Neural crest cell (in vitro differentiated cells): ENCODE measurements around the gene PECR. TPM values are rescaled to one million over a fixed set of nuclear protein-coding genes. Genes with fewer than 3 reads are reported as not detected.

Experiments used
- DNase-seq: peaks from one replicate; pipeline ENCODE4 v3.0.0; 2021; ENCODE audit warnings: low read depth, mixed read lengths, low spot score
- H3K27ac Mint-ChIP-seq: one replicate; pipeline ENCODE4 v1.8.0; 2021; ENCODE audit warnings: mild to moderate bottlenecking, mixed read lengths; ENCODE audit not compliant: unreplicated experiment
- H3K27me3 Mint-ChIP-seq: 2 replicates; pipeline ENCODE4 v1.8.0; 2021; ENCODE audit warnings: low read depth, mild to moderate bottlenecking, mixed read lengths
- H3K36me3 Mint-ChIP-seq: 2 replicates; pipeline ENCODE4 v1.8.0; 2021; ENCODE audit warnings: low read depth, mild to moderate bottlenecking, mixed read lengths
- H3K4me1 Mint-ChIP-seq: 2 replicates; pipeline ENCODE4 v1.8.0; 2021; ENCODE audit warnings: mixed read lengths
- H3K4me3 Mint-ChIP-seq: one replicate; pipeline ENCODE4 v1.8.0; 2021; ENCODE audit warnings: mild to moderate bottlenecking, mixed read lengths
- H3K9me3 Mint-ChIP-seq: 2 replicates; pipeline ENCODE4 v1.8.0; 2021; ENCODE audit warnings: mixed read lengths
- CTCF ChIP-seq: fragments of 200-600 bp; sonication (generic); conservative IDR thresholded peaks from 2 replicates; pipeline ENCODE4 v1.5.0; 2021; ENCODE audit warnings: antibody characterized with exemption, mild to moderate bottlenecking
- total RNA-seq: library from RNA; stranded (reverse); gene quantifications from 2 replicates; pipeline ENCODE4 v1.2.1, GENCODE V29; 2021

Gene PECR
- total RNA-seq, 1 donor from 2014 or later: 18.2 TPM

GRCh38 chr2:216119146-216119545 is 37.5 kb upstream of the PECR start:
- no peaks in the 10 kb centered on the region for H3K9me3 Mint-ChIP-seq
- no peak for DNase-seq
- peak overlapping the region; percentile 2 for H3K27ac Mint-ChIP-seq
- peak overlapping the region; percentile 44 for H3K4me3 Mint-ChIP-seq
- no peak for TF ChIP-seq CTCF
- H3K36me3 Mint-ChIP-seq: peaks cover 44% of the 10 kb centered on the region
- no peaks in the 10 kb centered on the region for H3K27me3 Mint-ChIP-seq
- H3K4me1 Mint-ChIP-seq: peaks cover 54% of the 10 kb centered on the region

- peaks cover 44% of the 10 kb centered on the region for H3K36me3 Mint-ChIP-seq
- no peaks in the 10 kb centered on the region for H3K27me3 Mint-ChIP-seq
- no peak for DNase-seq
- TF ChIP-seq CTCF: no peak
- H3K4me1 Mint-ChIP-seq: peaks cover 61% of the 10 kb centered on the region
- H3K9me3 Mint-ChIP-seq: no peaks in the 10 kb centered on the region
- peak overlapping the region; percentile 8 for H3K4me3 Mint-ChIP-seq
- H3K27ac Mint-ChIP-seq: peak overlapping the region; percentile 36
Measured at GRCh38 chr2:216118474-216118873, 36.9 kb upstream of the PECR start.

- H3K4me3 Mint-ChIP-seq: peak overlapping the region; percentile 47
- H3K9me3 Mint-ChIP-seq: no peaks in the 10 kb centered on the region
- H3K27me3 Mint-ChIP-seq: no peaks in the 10 kb centered on the region
- no peak for TF ChIP-seq CTCF
- peaks cover 43% of the 10 kb centered on the region for H3K36me3 Mint-ChIP-seq
- H3K4me1 Mint-ChIP-seq: peaks cover 68% of the 10 kb centered on the region
- DNase-seq: no peak
- peak overlapping the region; percentile 63 for H3K27ac Mint-ChIP-seq
Measured at GRCh38 chr2:216117561-216118340, 36.1 kb upstream of the PECR start.

GRCh38 chr2:216116418-216116817 is 34.8 kb upstream of the PECR start:
- no peak for TF ChIP-seq CTCF
- Mint-ChIP-seq H3K4me3 (peak overlapping the region; percentile 50), H3K36me3 (peaks cover 42% of the 10 kb centered on the region), H3K27me3 (no peaks in the 10 kb centered on the region), H3K9me3 (no peaks in the 10 kb centered on the region), H3K4me1 (peaks cover 80% of the 10 kb centered on the region), H3K27ac (peak overlapping the region; percentile 65)
- no peak for DNase-seq

GRCh38 chr2:216114714-216115531 is 33.3 kb upstream of the PECR start:
- Mint-ChIP-seq H3K27me3 (no peaks in the 10 kb centered on the region), H3K27ac (peak overlapping the region; percentile 100), H3K36me3 (peaks cover 39% of the 10 kb centered on the region), H3K4me1 (peaks cover 91% of the 10 kb centered on the region), H3K4me3 (peak overlapping the region; percentile 92), H3K9me3 (no peaks in the 10 kb centered on the region)
- TF ChIP-seq CTCF: peak; percentile 90
- DNase-seq: peak; percentile 99
